ENCODE results near the gene GOLGA3.
"Not testable (repeated sequence)": the region's sequence is repeated elsewhere in the genome, so short reads cannot be mapped to it uniquely, and the experiment has no call there.

The GOLGA3 gene

DNA sequence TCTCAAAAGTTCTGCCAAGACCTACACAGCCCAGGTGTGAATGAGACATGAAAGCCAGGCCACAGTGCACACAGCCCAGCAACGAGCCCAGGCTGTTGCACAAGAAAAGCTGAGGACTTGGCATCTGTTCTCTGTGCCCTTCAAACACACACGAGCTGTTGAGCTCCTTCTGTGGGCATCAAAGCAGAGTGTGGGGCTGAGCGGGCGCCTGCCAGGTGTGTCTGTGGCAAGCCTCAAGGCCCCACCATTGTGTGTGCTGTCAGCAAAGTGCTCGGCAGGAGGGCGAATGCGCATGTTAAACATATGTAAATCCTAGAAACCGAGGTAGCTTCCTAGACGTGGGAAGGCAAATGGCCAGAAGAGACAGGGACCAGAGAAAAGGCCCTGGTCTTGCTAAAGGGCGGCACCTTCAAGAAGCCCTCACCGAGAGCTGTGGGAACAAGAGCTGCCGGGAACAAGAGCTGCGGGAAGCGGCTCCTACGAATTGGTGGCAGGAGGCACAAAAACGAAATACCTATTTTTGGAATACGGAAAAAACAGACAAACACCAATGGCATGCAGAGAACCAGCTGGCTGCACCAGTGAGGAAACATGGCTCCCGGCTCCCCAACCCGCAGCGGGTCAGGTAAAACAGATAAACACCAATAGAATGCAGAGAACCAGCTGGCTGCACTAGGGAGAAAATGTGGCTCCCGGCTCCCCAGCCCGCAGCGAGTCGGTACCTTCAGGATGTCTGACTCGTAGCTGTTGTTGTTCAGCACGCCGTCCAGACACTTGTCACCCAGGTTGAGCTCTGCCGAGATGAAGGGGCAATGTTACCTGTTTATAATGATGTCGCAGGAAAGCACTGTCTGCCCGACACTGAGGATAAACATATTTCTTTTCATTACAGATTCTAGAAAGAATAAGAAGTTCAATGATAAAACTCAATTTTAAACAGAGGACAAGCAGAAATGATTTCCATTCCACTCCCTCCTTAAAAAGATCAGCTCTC is 19.0 kb upstream of the GOLGA3 start:
- DNase-seq = no peak

DNA sequence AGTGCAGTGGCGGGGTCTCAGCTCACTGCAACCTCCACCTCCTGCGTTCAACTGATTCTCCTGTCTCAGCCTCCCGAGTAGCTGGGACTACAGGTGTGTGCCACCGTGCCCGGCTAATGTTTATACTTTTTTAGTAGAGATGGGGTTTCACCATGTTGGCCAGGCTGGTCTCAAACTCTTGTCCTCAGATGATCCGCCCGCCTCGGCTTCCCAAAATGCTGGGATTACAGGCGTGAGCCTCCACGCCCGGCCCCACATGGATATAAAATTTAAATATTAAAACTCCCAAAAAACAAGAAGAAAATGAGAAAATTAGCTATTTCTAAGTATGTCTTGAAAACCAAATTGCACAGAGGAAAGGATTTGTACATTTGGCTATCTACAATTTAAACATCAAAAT is 16.0 kb upstream of the GOLGA3 start:
- not testable (repeated sequence) for DNase-seq

DNA sequence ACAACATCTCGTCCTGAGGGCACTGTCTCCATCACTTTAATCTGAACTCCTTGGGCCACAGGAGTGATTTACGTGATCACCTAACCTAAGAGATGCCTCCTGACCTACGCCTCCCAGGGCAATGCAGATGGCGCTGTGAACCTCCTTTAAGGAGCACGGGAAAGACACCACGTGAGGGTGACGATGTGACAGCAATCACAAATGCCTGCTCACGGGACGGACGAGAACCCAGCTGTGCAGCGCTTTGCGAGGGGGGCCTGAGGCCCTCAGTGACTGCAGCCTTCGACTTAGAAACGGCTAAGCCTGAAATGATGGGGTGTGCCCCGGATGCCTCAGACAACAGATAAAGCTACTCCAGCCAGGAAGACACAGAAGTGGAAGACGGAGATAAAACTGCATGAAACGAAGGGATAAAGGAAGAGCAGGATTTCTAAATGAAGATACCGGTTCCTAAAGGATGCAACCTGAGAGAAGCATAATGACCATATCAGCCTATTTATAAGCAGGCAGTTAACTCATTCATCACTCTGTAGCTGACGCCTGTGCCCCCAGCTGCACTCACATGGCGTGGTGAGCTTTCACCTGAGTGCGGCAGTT is 13.9 kb upstream of the GOLGA3 start:
- DNase-seq = no peak

DNA sequence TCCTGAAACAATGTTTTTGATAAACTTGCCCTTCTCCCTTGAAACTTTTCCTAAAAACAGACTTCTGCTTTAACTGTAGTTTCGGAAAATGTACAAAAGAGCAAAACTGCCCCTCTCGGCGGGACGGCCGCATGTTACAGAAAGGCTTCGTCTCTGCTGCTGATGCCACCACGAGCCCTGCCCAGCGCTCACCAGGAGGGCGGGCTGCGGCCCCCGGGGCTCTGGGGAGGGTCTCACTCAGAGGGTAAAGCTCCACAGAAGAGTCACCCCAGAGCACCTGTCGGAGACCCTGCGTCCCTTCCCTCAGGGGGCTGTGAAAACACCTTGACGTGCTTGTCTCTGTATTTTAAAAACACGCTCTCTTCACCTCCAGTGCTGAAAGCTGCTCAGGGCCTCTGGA is 12.5 kb upstream of the GOLGA3 start:
- no peak for DNase-seq

DNA sequence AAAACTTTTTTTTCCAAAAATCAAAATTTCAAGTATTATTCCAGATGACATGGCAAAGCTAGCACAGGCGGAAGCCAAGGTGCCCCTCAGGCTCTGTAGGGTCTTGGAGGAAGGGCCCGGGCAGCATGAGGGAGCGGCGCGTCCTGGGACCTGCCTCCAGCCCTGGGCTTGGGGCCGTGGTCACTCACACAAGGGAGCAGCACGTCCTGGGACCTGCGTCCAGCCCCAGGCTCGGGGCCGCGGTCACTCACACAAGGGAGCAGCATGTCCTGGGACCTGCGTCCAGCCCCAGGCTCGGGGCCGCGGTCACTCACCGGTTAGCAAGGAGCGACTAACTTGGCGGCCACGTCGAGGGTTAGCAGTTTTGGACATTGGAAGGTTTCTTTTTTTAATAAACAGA is 11.9 kb upstream of the GOLGA3 start:
- no peak for DNase-seq

DNA sequence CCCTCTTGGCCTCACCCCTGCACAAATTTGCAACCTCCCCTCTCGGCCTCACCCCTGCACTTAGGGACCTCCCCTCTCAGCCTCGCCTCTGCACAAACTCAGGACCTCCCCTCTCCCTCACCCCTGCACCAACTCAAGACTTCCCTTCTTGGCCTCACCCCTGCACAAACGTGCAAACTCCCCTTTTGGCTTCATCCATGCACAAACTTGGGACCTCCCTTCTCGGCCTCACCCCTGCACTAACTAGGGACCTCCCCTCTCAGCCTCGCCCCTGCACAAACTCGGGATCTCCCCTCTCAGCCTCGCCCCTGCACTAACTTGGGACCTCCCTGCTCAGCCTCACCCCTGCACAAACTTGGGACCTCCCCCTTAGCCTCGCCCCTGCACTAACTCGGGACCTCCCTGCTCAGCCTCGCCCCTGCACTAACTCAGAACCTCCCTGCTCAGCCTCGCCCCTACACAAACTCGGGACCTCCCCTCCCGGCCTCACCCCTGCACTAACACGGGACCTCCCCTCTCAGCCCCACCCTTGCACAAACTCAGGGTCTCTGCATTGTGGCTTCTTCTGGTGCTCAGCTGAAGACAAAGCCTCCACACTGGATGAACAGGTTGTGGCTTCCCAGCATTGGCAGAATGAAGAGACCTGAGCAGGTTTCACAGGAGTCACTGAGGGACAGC is 11.0 kb upstream of the GOLGA3 start:
- DNase-seq = no peak

DNA sequence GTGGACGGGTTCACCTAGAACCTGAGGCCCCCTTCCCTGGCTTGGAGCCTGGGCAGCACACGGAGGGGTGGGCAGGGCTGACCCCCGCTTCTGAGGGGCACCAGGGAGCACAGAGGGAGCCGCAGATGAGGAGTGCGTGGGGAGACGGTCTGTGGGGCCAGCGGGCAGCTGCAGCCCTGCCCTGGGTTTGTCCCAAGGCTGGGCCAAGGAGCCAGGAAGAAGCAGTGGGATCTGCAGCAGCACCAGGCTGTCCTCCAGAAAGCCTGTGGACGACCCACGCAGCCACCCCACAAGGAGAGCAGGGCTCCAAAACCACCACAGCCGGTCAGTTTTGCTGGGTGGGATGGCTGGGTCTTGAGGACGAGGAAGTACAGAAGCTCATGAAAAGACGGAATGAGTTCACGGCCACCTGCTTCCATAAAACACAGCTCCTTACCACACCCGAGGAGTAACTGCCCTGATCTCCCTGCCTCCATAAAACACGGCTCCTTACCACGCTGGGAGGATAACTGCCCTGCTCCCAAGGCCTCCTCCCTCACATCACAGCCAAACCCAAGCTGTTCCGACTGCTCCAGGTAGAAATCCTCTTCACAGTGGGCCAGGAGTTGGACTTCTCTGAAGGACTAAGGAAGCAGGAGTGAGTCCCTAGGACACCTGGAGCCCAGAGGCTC is 9.9 kb upstream of the GOLGA3 start:
- no peak for DNase-seq

DNA sequence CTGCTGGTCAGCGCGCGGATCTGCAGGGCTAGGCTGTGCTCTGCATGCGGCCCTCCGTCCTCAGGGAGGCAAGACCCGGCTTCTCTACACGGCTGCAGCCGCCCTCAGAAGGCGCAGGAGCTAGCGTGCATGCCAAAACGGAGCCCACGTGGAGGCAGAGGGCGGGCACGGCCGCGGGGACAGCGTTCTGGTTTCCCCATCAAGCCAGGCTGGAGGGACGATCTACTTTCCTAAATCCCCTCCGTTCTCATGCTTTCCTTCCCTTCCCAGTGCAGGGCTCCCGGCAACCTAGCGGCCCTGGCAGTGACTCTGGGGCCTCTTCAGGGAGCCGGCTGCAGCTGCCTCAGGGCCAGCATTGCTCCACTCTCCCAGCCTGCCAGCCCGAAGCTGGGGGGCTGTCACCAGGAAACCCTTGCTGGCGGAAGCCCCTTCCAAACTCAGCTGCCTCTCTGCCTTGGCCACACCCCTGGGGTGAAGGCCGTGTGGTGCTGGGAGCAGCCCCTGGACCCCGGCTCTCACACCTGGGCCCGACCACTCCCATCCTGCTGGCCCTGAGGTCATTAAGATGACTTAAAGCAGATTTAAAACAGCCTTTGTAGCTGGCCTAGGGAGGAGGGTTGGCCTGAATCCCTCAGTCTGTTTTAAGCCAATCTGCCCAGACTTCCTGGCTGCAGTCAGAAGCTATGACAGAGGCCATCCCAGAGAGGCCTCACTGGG is 9.2 kb upstream of the GOLGA3 start:
- no peak for DNase-seq

DNA sequence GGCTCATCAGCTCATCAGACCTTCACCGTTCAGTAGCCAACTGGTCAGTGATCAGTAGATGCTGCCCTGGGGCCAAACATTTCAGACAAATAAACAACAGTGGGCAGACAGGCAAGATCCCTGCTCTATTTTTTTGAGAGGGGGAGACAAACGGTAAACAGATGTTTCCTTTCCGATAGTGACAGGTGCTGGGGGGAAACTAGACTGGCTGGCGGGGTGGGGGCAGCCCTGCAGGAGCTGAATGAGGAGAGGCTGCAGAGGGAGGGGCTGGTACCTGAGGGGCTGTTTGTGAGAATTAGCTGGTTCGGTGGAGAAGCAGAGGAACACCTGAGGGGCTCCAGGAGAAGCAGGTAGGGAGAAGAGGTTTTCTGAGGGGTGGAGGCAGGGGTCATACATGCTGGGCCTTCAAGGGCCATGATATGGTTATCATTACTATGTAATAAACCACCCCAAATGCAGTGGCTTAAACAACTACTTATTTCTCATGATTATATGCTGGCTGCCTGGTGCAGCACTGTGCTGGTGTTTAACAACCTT is 8.2 kb upstream of the GOLGA3 start:
- DNase-seq = no peak

DNA sequence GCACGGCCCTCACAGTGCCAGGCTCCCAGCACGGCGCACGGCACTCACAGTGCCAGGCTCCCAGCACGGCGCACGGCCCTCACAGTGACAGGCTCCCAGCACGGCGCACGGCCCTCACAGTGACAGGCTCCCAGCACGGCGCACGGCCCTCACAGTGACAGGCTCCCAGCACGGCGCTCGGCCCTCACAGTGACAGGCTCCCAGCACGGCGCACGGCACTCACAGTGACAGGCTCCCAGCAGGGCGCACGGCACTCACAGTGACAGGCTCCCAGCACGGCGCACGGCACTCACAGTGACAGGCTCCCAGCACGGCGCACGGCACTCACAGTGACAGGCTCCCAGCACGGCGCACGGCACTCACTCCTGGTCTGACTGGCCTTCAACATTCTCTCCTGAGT is 7.6 kb upstream of the GOLGA3 start:
- DNase-seq = not testable (repeated sequence)

DNA sequence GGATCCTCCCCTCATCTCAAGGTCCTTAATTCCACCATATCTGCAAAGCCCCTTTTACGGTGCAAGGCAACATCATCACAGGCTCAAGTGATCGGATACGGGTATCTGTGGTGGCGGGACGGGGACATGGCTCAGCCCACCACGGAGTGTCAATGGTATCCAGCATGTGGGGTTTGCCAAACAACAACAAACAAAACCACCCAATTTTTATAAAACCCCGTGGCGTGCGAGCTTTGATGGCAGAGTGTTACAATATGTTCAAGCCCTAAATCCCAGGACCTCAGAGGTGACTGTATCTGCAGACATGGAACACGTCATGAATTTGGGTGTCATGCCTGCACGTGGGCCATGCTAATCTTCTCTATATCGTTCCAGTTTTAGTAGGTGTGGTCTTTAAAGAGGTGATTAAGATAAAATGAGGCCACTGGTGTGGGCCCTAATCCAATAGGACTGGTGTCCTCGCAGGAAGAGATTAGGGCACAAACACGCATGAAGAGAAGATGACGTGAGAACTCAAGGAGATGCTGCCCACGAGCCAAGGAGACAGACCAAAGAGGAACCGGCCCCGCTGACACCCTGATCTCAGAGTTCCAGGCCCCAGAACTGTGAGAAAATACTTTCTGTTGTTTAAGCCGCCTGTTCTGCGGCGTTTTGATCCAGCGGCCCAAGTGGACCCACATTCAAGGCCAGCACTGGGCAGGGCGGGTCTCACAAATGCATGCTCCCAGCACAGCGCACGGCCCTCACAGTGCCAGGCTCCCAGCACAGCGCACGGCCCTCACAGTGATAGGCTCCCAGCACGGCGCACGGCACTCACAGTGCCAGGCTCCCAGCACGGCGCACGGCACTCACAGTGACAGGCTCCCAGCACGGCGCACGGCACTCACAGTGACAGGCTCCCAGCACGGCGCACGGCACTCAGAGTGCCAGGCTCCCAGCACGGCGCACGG is 6.7 kb upstream of the GOLGA3 start:
- DNase-seq = no peak

DNA sequence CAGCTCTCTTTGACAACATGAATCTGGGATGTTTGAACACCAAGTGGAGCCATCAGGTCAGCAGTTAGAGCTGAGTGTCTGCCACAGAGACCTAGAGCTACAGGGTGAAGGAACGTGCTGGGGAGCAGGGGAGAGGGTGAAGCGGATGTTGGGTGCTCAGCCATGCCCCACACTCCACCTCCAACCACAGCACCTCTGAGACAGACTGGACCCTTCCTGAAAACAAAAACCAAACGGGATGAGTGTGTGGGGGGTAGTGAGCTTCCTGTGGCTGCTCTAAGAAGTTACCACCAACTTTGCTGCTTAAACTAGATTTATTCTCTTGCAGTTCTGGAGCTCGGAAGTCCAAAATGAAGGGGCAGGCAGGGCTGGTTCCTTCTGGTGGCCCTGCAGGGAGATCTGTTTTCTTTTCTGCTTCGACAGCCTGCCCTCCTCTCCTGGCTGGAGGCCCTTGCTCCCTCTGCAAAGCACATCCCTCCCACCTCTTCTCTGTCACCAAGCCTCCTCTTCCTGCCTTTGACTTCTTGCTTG is 5.6 kb upstream of the GOLGA3 start:
- peak; percentile 24 for DNase-seq

DNA sequence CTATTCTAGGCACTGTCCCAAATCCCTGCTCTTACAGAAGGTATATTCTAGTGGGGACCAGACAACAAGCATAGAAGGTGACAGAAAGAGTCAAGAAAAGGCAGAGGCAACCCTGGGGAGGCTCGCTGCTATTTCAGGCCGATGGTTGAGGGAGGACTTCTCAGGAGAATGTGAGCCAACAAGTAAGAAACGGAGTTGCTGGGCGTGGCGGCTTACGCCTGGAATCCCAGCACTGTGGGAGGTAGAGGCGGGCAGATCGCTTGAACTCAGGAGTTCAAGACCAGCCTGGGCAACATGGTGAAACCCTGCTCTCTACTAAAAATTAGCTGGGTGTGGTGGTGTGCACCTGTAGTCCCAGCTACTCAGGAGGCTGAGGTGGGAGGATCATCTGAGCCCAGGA is 4.7 kb upstream of the GOLGA3 start:
- DNase-seq = no peak

DNA sequence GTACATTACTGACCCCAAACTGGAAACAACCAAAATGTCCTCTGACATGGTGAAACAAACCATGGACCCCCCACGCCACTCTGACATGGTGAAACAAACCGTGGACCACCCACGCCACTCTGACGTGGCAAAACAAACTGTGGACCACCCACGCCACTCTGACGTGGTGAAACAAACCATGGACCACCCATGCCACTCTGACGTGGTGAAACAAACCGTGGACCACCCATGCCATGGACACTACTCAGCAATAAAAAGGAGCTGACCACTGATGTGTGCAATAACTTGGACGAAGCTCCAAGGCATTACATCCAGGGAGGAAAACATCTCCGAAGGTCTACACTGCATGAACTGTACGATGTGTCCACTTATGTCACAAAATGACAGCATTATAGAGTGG is 3.1 kb upstream of the GOLGA3 start:
- no peak for DNase-seq

DNA sequence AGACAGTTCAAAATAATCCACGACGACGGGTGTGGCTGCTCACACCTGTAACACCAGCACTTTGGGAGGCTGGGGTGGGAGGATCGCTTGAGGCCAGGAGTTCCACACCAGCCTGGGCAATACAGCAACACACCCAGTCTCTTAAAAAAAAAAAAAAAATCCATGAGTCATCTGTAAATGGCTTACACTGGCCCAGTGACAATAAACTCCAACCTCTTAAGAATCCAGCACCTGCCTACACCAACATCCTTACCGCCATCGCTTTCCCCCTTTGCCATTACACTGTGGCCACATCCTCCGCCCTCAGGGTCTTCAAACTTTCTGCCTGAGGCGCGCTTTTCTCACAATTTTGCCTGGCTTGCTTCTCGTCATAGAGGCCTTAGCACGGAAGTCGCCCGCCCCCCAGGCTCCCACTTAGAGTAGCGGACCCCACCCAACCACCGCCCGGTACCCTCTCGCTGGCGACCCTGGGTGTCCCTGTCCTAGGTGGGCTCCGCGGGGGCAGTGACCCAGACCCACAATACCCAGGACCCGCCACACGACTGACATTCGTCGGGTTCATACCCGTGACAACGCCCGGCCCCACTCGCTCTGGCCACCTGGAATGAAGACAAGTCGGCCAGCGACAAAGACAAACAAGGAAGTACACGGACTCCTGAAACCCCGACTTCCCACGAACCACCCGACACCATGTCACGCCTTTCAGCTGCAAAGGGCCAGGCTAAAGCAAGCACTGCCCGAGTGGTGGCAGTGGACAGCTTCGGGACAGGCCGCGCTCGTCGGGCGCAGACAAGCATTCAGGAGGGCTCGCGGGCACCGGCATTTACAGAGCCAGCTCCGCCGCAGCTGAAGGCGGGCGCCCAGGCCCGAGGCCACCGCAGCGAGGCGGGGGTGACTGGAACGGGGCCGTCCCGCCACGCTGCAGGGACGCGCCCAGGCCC is 636 bp downstream of the GOLGA3 start:
- DNase-seq = peak; percentile 13

DNA sequence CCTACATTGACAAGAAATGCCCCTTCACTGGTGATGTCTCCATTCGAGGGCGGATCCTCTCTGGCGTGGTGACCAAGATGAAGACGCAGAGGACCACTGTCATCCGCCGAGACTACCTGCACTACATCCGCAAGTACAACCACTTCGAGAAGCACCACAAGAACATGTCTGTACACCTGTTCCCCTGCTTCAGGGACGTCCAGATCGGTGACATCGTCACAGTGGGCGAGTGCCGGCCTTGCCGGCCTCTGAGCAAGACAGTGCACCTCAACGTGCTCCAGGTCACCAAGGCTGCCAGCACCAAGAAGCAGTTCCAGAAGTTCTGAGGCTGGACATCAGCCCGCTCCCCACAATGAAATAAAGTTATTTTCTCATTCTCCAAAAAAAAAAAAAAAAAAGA is 2.8 kb downstream of the GOLGA3 start:
- DNase-seq = no peak

DNA sequence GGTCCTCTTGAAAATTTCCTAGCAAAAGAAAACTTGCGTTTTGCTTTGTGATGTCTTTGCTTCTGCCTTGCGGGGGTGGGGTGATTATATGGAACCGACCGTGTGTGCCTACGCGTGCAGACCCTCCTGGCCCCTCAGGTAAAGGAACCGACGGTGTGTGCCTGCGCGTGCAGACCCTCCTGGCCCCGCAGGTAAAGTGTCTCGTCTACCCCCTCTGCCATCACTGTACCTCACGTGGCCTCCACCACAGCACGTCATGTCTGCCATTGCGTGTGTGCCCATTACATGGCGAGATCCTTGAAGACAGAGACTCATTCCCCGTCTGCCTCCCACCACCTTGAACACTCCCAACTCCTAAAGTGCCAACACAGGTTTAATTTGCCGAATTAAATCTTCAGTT is 3.6 kb downstream of the GOLGA3 start:
- DNase-seq = no peak

DNA sequence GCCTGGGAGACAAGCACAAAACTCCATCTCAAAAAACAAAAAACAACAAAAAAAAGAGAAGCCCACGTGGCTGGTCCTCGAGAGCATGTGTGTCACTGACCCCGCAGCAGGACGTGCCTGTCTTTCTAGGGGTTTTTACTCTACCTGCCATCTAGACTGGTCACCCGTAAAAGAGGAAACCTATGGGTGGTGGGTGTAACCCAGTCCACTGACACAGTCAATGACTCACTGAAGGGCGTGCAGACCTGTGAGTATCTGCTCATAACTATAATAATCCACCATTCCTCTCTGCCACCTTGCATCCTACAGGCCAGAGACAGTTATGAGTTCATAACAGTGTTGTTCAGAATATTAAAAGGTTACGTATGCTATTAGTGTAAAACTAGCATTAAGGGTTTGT is 4.6 kb downstream of the GOLGA3 start:
- DNase-seq = no peak

DNA sequence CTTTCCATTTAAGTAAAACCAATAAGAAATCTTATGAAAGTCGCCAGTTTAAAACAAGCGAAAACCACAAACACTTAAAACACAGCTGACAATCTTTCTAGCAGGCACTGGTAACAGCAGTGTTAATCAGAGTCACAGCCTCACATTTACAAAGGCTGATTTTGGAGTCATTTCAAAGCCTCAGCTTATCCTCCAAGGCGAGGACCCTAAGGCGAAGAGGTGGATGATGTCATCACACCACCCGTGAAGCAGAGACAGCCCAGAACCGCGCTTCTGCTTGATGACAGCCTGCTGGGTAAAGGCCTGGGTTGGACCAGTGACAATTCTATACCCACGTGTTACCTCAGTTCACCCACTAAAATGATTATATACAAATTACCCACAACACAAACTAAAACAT is 10.1 kb downstream of the GOLGA3 start:
- DNase-seq = peak; percentile 30

DNA sequence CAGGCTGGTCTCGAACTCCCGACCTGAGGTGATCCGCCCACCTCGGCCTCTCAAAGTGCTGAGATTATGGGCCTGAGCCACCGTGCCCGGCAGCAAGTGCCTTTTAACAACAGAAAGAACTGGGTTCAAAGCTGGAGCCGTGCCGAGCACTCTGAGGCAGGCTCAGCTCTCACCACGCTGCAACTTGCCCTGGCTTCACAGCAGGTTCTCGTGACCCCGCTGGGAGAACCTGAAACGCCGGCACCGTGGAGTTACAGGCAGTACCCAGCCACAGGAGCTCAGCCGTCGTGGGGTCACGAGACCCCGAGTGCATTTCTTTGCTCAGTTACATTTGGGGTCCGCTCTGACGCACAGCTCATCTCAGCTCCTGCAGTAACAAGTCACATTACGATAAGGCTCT is 14.4 kb downstream of the GOLGA3 start:
- DNase-seq = no peak
